T-helper 2 cell (primary cell): ENCODE results near the gene TLR5.
"Not testable (repeated sequence)": the region's sequence is repeated elsewhere in the genome, so short reads cannot be mapped to it uniquely, and the experiment has no call there.

Experiments used
- DNase-seq, 5 experiments: peaks; one replicate each; pipeline versions ENCODE4 v3.0.0 to v3.0.0-alpha.2; 2012 to 2022
- total RNA-seq, 2 donors: gene quantifications; one replicate each; lab custom pipeline; 2026; lab: John Stamatoyannopoulos, UW

TLR5 gene
- 3.4 to 9.9 reads per million in 2 donors for total RNA-seq

DNA sequence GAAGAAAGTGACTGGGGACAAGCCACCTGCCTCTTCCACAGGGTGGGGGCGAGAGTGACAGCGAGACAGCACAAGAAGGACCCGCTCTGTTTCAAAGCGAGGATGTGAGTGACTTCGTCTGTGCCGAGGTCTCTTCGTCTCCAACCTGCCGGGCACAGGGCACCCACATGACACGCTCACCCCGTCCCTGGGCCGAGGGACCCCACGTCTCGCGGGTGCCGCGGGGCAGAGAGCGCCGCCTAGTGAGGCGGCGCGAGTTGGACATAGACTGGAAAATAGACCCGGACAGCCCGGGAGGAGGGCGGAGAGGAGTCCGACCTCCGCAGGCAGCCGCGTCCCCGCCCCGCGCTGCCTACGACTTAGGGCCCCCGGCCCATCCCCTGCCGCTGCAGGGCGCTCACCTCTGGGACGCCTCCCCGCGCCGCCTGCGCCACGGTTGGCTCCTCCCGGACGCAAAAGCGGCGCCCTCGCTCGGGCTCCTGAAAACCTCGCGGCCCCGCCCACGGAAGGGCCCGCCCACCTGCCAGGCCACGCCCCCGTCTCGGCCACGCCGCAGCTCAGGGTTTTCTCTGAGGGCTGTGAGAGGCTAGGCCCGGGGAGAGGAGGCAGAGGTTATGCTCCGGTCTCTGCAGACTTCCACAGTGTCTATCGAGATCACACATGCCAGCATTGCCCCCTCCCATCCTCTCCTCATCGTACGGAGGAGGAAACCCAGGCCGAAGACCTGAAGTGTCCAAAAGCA, at the start of gene TLR5:
Gene TLR5, minus strand, starts transcription at position 454 of the 742 bp plus-strand sequence. CDS start 30,217 bp downstream, outside the sequence.
- DNase-seq = peak; percentile 72 to 92 (median 82)

GRCh38 chr1:223189903-223190724, 47.1 kb upstream of the TLR5 start:
- DNase-seq = peak in 4 of 5 experiments; percentile 28 to 93 (median 43)

DNA sequence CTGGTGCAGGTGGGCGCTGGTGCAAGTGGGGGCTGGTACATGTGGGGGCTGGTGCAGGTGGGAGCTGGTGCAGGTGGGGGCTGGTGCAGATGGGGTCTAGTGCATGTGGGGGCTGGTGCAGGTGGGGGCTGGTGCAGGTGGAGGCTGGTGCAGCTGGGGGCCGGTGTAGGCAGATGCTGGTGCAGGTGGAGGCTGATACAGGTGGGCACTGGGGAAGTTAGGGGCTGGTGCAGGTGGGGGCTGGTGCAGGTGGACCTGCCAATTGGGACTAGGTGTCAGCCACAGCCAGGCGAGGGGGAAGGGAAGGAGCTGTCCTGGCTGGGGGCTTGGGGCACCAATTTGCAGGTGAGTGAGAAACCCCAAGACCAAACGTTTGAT, 46.5 kb upstream of the TLR5 start:
- DNase-seq = no peak

- DNase-seq = no peak
Measured at GRCh38 chr1:223188618-223189356, 45.7 kb upstream of the TLR5 start.

DNA sequence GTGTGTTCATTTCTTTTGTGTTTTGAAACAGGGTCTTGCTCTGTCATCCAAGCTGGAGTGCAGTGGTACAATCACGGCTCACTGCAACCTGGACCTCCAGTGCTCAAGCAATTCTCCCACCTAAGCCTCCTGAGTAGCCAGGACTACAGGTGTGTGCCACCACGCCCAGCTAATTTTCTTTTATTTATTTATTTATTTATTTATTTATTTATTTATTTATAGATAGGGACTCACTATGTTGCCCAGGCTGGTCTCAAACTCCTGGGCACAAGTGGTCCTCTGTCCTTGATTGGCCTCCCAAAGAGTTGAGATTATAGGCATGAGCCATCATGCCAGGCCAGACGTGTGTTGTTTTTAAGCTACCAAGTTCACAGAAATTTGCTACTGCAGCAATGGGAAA, 43.8 kb upstream of the TLR5 start:
- DNase-seq = no peak

DNA sequence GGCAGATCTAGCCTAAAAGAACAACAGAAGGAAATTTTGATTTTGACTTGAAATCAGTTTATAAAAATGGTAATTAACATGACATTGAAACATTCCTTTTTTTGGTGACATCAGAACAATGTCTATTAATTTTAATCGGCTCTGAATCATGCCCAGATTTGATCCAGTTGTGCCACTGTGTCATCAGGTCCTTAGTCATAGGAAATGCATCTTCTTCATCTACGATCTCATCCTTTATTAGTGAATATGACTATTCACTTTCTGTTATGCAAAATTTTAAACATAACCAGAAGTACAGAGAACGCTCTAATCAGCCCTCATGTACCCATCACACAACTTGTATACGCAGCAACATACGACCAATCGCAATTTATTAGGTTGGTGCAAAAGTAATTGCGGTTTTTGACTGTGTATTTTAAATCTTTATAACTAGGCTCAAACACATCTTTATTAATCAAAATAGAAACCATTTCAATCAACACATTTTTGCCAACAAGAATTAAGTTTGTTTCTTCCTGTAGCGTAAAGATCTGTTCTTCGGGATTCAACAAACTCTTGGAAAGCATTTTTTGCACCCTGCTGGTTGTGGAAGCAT, 40.3 kb upstream of the TLR5 start:
- no peak for DNase-seq

DNA sequence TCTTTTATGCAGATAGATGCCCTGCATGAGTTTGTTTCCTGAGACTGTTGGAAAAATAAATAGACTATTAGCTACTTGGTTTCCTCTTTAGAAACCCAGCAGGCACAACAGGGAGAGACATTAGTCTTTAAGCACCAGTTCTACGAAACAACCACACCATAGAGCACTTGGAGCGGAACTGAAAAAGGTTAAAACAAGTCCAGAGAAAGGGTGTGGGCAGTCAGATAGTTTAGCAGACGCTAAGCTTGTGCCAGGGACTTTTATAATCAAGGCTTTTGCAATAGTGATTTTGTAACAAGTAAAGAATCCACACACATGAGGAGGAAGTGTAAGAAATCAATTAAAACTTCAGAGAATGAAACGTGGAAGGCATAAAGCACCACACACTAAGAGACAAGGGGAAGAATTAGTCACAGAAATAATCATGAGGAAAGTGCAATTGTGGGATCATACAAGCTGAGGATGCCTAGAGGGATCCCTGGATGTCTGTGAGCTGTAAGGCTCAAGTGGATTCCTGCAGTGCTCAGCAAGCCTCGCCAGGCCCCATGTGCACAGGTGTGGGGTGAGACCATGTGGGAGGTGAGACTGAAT, 37.8 kb upstream of the TLR5 start:
- DNase-seq = no peak

DNA sequence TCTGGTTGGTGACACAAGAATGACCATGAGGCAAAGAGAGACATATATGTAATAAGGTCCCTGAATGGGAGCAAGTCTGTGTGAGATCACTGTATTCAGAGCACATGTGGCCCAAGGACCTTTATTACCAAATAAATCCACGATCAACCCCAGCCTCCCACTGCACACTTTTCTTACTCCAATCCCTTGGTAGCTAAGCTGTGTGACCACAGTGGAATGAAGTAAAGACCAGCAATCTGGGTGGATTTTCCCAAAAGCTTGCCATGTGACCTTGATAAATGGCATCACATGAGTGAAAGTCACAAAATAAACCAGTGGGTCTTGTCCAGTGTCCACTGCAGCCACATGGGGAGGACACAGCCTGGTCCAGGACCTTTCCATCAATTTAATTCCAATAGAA, 36.7 kb upstream of the TLR5 start:
- no peak for DNase-seq

GRCh38 chr1:223179280-223179679, 36.2 kb upstream of the TLR5 start:
- no peak for DNase-seq

DNA sequence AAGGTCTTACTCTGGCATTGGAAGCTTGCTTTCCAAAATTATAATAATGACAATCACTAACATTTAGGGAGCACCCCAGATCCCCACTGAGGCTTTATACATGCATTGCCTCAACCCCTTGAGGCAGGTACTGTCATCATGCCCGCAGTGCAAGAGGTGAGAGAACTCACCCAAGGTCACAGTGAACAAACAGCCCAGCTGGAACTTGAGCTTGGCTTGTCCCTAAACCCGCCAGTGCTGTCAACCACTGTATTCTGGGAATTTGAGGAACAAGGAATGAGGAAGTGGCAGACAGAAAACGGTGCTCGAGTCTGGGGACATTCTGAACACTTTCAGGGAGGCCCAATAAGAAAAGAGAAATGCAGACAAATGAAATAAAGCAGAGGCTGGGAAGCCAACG, 34.6 kb upstream of the TLR5 start:
- no peak for DNase-seq

DNA sequence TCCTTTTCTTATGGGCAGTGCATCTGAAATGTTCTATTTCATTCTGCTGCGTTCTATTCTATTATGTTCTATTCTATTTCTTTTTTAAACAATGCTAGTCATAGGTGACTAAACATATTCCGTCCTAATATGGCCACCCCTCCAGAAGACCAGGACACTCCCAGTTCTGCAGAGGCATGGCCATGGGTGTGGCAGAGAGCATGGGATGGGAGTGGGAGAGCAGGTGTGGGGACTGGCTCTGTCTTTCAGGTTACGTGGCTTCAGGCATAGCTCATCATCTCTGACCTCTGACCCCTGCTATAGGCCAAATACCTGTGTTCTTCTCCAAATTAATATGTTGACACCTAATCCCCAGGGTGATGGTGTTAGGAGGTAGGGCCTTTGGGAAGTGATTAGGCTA, 33.4 kb upstream of the TLR5 start:
- DNase-seq = no peak

DNA sequence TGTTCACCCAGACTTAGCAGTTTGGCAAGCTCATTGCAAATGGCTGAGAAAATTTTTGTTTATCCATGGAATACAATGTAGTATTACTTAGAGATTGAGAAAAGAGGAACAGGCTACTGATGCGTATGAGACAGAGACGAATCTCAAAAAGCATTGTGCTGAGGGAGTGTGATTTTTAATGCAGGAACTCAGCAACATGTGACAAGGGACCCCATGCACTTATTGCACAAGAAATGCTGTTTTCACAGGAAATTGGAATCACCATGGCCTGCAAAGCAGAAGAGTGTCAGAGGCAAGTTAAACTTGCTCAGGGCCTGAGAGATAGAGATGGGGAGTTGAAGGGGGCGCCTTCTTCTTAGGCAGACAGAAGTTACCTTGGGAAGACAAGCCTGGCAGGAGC, 32.6 kb upstream of the TLR5 start:
- no peak for DNase-seq

- no peak for DNase-seq
Measured at GRCh38 chr1:223175032-223175431, 32.0 kb upstream of the TLR5 start.

DNA sequence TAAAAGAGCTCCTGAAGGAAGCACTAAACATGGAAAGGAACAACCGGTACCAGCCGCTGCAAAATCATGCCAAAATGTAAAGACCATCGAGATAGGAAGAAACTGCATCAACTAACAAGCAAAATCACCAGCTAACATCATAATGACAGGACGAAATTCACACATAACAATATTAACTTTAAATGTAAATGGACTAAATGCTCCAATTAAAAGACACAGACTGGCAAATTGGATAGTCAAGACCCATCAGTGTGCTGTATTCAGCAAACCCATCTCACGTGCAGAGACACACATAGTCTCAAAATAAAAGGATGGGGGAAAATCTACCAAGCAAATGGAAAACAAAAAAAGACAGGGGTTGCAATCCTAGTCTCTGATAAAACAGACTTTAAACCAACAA, 26.4 kb upstream of the TLR5 start:
- not testable (repeated sequence) for DNase-seq

- peak in 1 of 5 experiments; percentile 18 for DNase-seq
Measured at GRCh38 chr1:223161321-223161720, 18.3 kb upstream of the TLR5 start.

DNA sequence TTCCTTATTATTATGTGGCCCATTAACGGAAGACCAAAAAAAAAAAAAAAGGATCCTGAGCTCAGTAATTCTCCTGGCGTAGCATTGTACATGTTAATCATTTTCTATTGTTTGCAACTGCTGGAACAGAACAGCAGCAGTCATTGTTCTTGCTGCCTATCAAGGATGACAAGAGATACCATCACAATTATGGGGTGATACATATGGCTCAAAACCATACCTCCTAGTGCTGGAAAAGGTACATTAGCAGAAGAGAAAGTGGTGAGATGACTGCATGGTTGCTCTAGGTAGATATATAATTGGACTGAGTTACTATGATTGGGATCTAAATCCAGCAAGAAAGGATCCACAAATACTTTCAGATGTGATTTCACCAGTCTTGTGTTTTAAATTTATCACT, 13.3 kb upstream of the TLR5 start:
- DNase-seq = peak in 1 of 5 experiments; percentile 51

- no peak for DNase-seq
Measured at GRCh38 chr1:223155153-223155552, 12.1 kb upstream of the TLR5 start.

DNA sequence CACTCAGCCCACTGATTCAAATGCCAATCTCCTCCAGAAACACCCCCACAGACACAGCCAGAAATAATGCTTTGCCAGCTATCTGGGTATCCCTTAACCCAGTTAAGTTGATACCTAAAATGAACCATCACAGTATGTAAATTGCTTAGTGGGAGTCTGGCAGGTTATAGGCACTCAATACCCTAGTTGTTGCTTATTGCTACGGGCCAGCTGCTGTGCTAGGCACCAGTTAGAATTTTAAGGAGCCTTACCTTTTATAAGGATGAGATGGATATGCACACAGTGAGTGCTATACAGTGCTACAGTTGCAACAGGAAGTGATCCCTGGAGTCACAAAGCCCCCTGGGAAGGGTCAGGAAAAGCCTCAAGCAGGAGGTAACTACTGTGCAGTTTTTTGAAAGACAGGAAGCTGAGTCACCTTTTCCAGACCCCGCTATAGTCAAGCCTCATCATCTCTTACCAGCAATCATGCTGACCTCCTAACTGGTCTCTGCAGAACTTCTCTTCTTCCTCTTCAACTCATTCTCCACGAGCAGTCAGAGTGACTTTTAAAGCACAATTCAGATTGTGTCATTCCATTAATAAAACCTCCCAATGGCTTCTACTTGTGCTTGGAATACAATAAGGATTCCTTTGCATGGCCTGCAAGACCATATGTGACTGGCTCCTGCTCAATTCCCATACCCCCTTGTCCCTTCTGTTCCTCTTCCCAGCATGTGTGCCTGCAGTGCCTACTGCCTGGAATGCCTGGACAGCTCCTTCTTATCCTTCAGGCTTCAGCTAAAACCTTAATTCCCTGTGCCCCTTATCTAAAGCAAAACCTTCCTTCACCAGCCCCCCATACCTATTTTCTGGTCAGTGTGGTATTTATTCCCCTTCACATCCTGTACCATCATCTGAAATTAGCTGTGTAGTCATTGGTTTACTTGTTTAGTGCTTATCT, 10.4 kb upstream of the TLR5 start:
- no peak for DNase-seq

DNA sequence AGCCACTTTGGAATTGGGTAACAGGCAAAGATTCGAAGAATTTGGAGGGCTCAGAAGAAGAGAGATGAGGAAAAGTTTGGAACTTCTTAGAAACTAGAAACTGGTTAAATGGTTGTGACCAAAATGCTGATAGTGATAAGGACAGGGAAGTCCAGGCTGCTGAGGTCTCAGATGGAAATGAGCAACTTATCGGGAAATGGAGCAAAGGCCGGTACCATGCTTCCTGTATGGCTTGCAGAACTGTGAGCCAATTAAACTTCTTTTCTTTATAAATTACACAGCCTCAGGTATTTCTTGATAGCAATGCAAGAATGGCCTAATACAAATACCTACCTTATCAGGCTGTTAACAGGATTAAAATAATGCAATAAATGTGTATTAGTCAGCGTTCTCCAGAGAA, 9.4 kb upstream of the TLR5 start:
- no peak for DNase-seq

- DNase-seq = no peak
Measured at GRCh38 chr1:223150443-223150842, 7.4 kb upstream of the TLR5 start.

DNA sequence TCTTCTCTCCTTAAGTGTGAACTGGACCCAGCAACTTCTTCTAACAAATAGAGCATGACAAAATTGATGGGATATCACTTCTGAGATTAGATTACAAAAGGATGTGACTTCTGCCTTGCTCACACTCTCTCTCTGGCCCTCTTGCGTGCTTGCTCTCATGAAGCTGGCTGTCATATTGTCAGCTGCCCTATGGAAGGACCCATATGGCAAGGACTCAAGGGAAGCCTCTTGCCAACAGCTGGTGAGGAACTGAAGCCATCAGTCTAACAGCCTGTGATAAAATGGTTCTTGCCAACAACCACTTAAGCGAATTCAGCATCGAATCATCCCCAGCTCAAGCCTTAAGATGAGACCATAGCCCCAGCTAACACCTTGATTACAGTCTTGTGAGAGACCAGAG, 4.8 kb upstream of the TLR5 start:
- no peak for DNase-seq
